IPS-NIHi7 (cell line): ENCODE results near the gene SLCO2A1.

Source experiments
- DNase-seq: peaks from one replicate; pipeline ENCODE4 v3.0.0; 2012; ENCODE audit warnings: mixed read lengths; ENCODE audit errors: extremely low spot score

SLCO2A1 gene

GRCh38 chr3:133884054-133884886 is 145.5 kb downstream of the SLCO2A1 start:
- no peak for DNase-seq

- DNase-seq: no peak
Measured at GRCh38 chr3:133883641-133884040, 146.1 kb downstream of the SLCO2A1 start.

GRCh38 chr3:133882986-133883586 is 146.6 kb downstream of the SLCO2A1 start:
- no peak for DNase-seq

- DNase-seq: no peak
Measured at GRCh38 chr3:133881939-133882825, 147.5 kb downstream of the SLCO2A1 start.

GRCh38 chr3:133881492-133881891 is 148.2 kb downstream of the SLCO2A1 start:
- DNase-seq: no peak

GRCh38 chr3:133880886-133881455 is 148.8 kb downstream of the SLCO2A1 start:
- no peak for DNase-seq

- DNase-seq: no peak
Measured at GRCh38 chr3:133880287-133880686, 149.4 kb downstream of the SLCO2A1 start.

- DNase-seq: no peak
Measured at GRCh38 chr3:133878518-133878917, 151.2 kb downstream of the SLCO2A1 start.
